Pancreas (tissue), 10 donors: ENCODE measurements around the gene ZNF620. TPM values are rescaled to one million over a fixed set of nuclear protein-coding genes. Genes with fewer than 3 reads are reported as not detected.

Source experiments
- ATAC-seq, 4 donors: fragments of 200-7000 bp; cut with Tn5 transposase; one replicate each; pipeline versions ENCODE4 v1.8.0 to v1.9.1; 2020; ENCODE audit warnings: mild to moderate bottlenecking in 4 of 4, moderate library complexity in 4 of 4
- DNase-seq, 6 donors: peaks; one replicate each; pipeline ENCODE4 v3.0.0-alpha.2; 2020
- FAIRE-seq: peaks from 2 replicates; lab custom pipeline; 2012; peaks lifted over from hg19 to GRCh38; lab: Jason Lieb, UNC
- H3K27ac ChIP-seq, 4 donors: fragments of 200-600 bp; sonication (generic); 1 replicate in 3 of 4; 2 replicates in 1 of 4; pipeline versions ENCODE4 v1.5.0 to v1.8.0; 2020
- H3K27me3 ChIP-seq, 4 donors: fragments of 200-600 bp; one replicate each; pipeline ENCODE4 v1.8.0; 2021
- H3K36me3 ChIP-seq, 3 donors: fragments of 200-600 bp; sonication (generic) in 1 of 3; one replicate each; pipeline versions ENCODE4 v1.5.0 to v1.8.0; 2020 to 2021
- H3K4me1 ChIP-seq, 3 donors: fragments of 200-600 bp; one replicate each; pipeline ENCODE4 v1.8.0; 2021
- H3K4me3 ChIP-seq, 4 donors: fragments of 200-600 bp; sonication (generic) in 2 of 4; one replicate each; pipeline versions ENCODE4 v1.5.0 to v1.8.0; 2020 to 2021
- H3K9me3 ChIP-seq, 4 donors: fragments of 200-600 bp; one replicate each; pipeline ENCODE4 v1.8.0; 2021
- WGBS, 2 donors: extraction: QIAGEN DNeasy Blood & Tissue Kit; methylation state at CpG; one replicate each; pipeline ENCODE4 v1.1.7; 2013; 5-methylcytosine and 5-hydroxymethylcytosine counted together
- intact Hi-C, 3 donors: fragments of 100-400 bp; cut with DNase I; formaldehyde crosslinking; loops; one replicate each; pipeline versions ENCODE4 v1.11.1 to v1.14.2; 2022
- polyA plus RNA-seq, 2 donors: library from polyadenylated mRNA; stranded (reverse); fragments of 200-250 nt; gene quantifications; one replicate each; pipeline ENCODE4 v1.2.3, GENCODE V29; 2013
- total RNA-seq, 6 donors: library from RNA; stranded (reverse); fragmentation: NEBNext Ultra II Directional in 4 of 6; extraction: Animal tissue kit (Norgen Biotek cat#: 25700) in 4 of 6; gene quantifications; one replicate each; pipeline versions ENCODE4 v1.2.1 to v1.2.4, GENCODE V29; 2021 to 2023
- TF ChIP-seq, protein P1 (sequence below), 4 donors: fragments of 200-600 bp; sonication (generic) in 3 of 4; IDR thresholded peaks; one replicate each; pipeline versions ENCODE4 v1.5.0 to v1.8.0; 2021; ENCODE audit warnings: antibody characterized with exemption in 4 of 4
- donor health status: healthy with polysubstance abuse.
- donor health status: DM: no; HTN: no; CAD: no; lungs with moderate emphysema.
- donor health status: DM: no; HTN: no; CAD: no.
- donor health status: control.
- donor health status: control.
- donor health status: Bipolar disorder and iron deficiency.
- donor health status: DM: yes; HTN: yes; CAD: no.
- donor health status: DM: no; HTN: no; CAD: no.
- donor health status: DM: no; HTN: no; CAD: no.
- donor health status: DM: yes; HTN: yes; CAD: no.

ZNF620 gene
- total and polyA plus RNA-seq, 8 donors = 1.9 to 5.0 (median 3.1) TPM

DNA sequence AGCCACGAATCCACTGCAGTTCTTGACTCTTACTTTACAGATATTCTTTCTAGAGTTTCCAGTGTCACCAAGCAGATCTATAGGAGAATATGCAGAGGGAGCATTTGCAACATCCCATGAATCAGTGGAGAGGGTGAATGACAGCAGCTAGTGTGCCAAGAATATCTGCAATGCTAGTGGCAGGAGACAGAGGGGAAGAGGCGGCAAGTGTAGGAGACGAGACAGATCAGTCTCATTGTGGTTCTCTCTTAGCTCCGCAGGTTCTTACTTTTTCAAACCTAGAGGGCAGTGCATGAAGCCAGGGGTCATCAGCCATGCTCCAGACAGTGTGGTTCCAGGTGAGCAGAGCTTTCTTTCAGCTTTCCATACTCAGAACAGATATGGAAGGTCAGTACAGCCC is 28.2 kb upstream of the ZNF620 start:
- FAIRE-seq = no peak
- TF ChIP-seq, protein P1, sequence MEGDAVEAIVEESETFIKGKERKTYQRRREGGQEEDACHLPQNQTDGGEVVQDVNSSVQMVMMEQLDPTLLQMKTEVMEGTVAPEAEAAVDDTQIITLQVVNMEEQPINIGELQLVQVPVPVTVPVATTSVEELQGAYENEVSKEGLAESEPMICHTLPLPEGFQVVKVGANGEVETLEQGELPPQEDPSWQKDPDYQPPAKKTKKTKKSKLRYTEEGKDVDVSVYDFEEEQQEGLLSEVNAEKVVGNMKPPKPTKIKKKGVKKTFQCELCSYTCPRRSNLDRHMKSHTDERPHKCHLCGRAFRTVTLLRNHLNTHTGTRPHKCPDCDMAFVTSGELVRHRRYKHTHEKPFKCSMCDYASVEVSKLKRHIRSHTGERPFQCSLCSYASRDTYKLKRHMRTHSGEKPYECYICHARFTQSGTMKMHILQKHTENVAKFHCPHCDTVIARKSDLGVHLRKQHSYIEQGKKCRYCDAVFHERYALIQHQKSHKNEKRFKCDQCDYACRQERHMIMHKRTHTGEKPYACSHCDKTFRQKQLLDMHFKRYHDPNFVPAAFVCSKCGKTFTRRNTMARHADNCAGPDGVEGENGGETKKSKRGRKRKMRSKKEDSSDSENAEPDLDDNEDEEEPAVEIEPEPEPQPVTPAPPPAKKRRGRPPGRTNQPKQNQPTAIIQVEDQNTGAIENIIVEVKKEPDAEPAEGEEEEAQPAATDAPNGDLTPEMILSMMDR (IDR thresholded peaks at IDR 0.05) = no peak

GRCh38 chr3:40487172-40487571 is 18.7 kb upstream of the ZNF620 start:
- ATAC-seq (no peak), DNase-seq (no peak), FAIRE-seq (no peak)
- Histone ChIP-seq H3K4me1 (no peaks in the 10 kb centered on the region), H3K4me3 (no peak overlapping the region), H3K27ac (no peak overlapping the region), H3K27me3 (no peaks in the 10 kb centered on the region), H3K36me3 (peaks cover 0 to 36% (median 7%) of the 10 kb centered on the region in 3 donors), H3K9me3 (no peaks in the 10 kb centered on the region)
- TF ChIP-seq, protein P1 (IDR thresholded peaks at IDR 0.05) = no peak
- 96 to 100% methylated on average over 3 of the region's 3 CpGs for WGBS, 2 donors
- intact Hi-C loops = no loop called here

More for the DNA sequence above, 28.2 kb upstream of the ZNF620 start:
- H3K27ac ChIP-seq = no peak overlapping the region
- H3K27me3 ChIP-seq = no peaks in the 10 kb centered on the region
- H3K36me3 ChIP-seq = peaks cover 0 to 9% (median 0%) of the 10 kb centered on the region in 3 donors
- no peak for DNase-seq
- peak overlapping the region; percentile 37 to 91 (median 70) for H3K4me3 ChIP-seq
- H3K9me3 ChIP-seq = no peaks in the 10 kb centered on the region
- H3K4me1 ChIP-seq = no peaks in the 10 kb centered on the region
- intact Hi-C loops = no loop called here
- WGBS, 2 donors = 29 to 35% methylated on average over 4 of the region's 4 CpGs
- peak in 2 of 4 donors; percentile 7 to 24 for ATAC-seq

- H3K27ac ChIP-seq = no peak overlapping the region
- ATAC-seq (no peak), DNase-seq (no peak), FAIRE-seq (no peak)
- no peaks in the 10 kb centered on the region for H3K9me3 ChIP-seq
- H3K4me3 ChIP-seq = no peak overlapping the region
- TF ChIP-seq, protein P1 (IDR thresholded peaks at IDR 0.05) = no peak
- intact Hi-C loops = no loop called here
- no peaks in the 10 kb centered on the region for H3K4me1 ChIP-seq
- WGBS, 2 donors = 92 to 97% methylated on average over 5 of the region's 5 CpGs
- peaks cover 0 to 20% (median 7%) of the 10 kb centered on the region in 3 donors for H3K36me3 ChIP-seq
- no peaks in the 10 kb centered on the region for H3K27me3 ChIP-seq
These were observed 14.9 kb upstream of the ZNF620 start for GRCh38 chr3:40490916-40491315.

GRCh38 chr3:40494698-40495097 is 11.1 kb upstream of the ZNF620 start:
- DNase-seq (no peak), FAIRE-seq (no peak), ATAC-seq (no peak)
- intact Hi-C loops = no loop called here
- TF ChIP-seq, protein P1 (IDR thresholded peaks at IDR 0.05) = no peak
- Histone ChIP-seq H3K27me3 (no peaks in the 10 kb centered on the region), H3K4me1 (no peaks in the 10 kb centered on the region), H3K36me3 (no peaks in the 10 kb centered on the region), H3K9me3 (no peaks in the 10 kb centered on the region), H3K27ac (no peak overlapping the region), H3K4me3 (no peak overlapping the region)
- WGBS, 2 donors = 58 to 61% methylated on average over 2 of the region's 2 CpGs

- 83 to 93% methylated on average over 2 of the region's 2 CpGs for WGBS, 2 donors
- H3K4me1 ChIP-seq = no peaks in the 10 kb centered on the region
- DNase-seq (no peak), FAIRE-seq (no peak), ATAC-seq (no peak)
- H3K36me3 ChIP-seq = no peaks in the 10 kb centered on the region
- TF ChIP-seq, protein P1 (IDR thresholded peaks at IDR 0.05) = no peak
- H3K9me3 ChIP-seq = no peaks in the 10 kb centered on the region
- no peak overlapping the region for H3K27ac ChIP-seq
- H3K27me3 ChIP-seq = no peaks in the 10 kb centered on the region
- intact Hi-C loops = no loop called here
- H3K4me3 ChIP-seq = no peak overlapping the region
These were observed 8.6 kb upstream of the ZNF620 start for GRCh38 chr3:40497288-40497687.
